CD4-positive, alpha-beta T cell treated with Interleukin-4 for 4 hours (primary cell): ENCODE data around the gene CHERP.
A peak's percentile ranks its signal among the peaks of the same experiment; 100 is the strongest.
"Not testable (repeated sequence)": the region's sequence is repeated elsewhere in the genome, so short reads cannot be mapped to it uniquely, and the experiment has no call there.

Source experiments
- DNase-seq: peaks from one replicate; pipeline ENCODE4 v3.0.0-alpha.2; 2020

The CHERP gene

GRCh38 chr19:16575861-16576689 lies 33.8 kb upstream of the CHERP start:
- DNase-seq, result no peak

DNA sequence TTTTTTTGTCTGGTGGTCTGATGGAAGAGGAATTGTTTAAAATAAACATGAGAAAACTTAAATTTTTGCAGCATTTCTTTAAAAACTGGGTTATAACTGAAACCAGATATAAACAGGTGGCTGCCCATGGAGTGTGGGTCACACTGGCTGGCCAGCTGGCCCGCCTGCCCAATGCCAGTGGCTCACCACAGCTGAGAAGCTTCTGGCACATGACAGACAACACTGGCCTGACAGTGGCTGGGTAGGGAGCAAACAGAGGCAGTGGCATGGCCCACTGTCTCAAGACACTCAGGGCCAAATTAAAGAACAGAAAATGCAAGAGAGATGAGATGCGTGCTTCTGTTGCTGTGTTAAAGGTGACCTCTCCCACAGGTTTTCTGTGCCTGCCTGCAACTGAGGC lies 33.0 kb upstream of the CHERP start:
- DNase-seq, result no peak

DNA sequence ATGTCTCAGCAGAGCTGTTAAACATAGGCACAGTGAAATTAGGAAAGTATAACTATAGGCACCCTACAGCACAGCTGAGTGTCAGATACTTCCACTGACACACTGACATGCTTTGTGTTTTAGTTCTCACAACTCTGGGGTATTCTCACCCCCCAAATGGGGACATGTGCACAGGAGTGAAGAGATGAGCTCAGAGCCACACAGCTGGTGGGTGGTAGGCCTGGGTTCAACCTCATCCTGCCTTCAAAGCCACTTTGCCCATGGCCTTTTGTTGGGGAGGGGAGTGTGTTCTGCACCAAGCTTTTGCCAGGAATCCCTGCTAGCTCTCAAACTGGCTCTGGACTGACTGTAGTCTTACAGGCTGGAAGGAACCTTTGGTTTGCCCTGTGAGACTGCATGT lies 31.7 kb upstream of the CHERP start:
- DNase-seq, result no peak

GRCh38 chr19:16573296-16573695 lies 31.1 kb upstream of the CHERP start:
- DNase-seq, result no peak

- DNase-seq, result peak; percentile 91
Observed at GRCh38 chr19:16572332-16573211, 30.3 kb upstream of the CHERP start, which contains the start of gene SLC35E1. Gene SLC35E1 (minus strand): TSS chr19:16572415. CDS start chr19:16572364, 51 bp downstream.

DNA sequence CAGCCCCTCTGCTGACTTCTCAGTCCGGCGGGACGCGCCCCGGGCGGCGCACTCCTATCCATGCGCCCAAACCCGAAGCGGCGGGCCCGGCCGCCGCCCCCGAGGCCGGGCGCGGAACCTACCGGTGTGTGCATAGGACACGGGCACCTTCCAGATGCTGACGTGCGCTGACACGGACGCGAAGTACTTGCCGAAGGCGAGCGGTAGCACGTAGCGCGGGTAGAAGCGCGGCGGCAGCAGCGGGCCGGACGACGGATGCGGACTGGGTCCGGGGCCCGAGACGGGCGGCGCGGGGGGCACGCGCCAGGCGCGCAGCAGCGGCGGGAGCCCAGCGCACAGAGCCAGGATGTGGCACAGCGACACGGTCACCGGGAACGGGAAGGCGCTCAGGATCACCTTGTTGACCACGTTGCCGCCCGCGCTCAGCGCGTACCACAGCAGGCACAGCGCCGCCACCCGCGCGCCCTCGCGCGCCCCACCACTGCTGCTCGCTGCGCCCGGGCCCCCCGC lies 29.6 kb upstream of the CHERP start:
- no peak for DNase-seq

DNA sequence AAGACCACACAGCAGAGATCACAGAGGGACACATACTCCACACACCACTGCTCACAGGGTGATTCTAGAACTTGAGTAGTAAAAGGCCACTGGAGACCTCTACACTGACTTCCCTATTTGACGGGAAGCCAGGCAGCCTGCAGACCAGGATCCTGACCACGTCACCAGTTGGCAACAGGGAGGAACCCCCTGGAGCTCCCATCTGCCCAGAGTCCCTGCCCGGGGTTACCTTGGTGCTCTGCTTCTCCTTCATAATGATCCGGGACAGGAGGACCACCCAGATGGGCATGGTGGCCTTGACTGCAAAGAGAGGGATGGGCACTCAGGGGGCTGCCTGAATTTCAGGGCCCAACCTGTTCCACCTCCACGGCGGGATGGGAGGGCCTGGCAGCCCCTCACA lies 29.0 kb upstream of the CHERP start:
- DNase-seq, result no peak

DNA sequence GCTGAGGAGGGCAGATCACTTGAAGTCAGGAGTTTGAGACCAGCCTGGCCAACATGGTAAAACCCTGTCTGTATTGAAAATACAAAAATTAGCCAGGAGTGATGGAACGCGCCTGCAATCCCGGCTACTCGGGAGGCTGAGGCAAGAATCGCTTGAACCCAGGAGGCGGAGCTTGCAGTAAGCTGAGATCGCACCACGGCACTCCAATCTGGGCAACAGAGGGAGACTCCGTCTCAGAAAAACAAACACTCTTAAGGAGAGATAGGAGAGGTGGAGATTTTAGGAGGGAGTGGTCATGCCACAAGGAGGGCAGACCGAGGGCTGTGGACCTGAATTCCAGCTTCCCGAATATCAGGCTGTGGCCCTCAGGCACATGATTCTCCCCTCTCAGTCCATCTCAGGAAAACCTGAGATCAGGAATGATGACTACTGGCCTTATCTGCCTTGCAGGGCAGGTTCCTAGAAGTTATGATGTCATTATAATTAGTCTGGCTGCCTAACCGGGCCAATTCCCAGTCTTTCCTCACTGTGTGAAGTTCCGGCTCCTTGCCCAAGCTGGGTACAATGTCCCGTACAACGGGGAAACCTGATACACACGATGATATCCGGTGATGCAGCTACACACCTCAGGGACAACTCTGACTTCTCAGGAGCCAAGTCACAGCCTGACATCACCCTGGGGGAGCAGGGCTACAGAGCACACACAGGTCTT lies 27.5 kb upstream of the CHERP start:
- DNase-seq, result no peak

GRCh38 chr19:16566702-16567101 lies 24.5 kb upstream of the CHERP start:
- DNase-seq, result no peak

DNA sequence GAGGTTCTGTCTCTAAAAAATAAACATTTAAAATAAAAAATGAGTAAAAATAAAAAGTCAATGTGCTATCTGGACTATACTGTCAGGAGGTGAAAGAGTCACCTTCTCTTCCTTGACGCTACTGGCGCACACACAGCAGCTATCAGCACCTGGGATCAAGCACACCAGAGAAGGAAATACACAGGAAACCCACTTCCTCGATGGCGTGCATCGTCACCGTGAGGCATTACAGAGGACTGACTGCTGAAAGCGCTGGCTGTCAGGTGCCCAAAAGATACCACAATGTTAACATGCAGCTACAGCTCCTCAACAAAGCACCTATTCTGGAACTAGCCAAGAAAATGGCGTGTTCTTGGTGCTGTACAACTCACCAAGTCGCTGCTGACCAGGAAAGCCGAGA lies 23.9 kb upstream of the CHERP start:
- peak; percentile 90 for DNase-seq

GRCh38 chr19:16564842-16565241 lies 22.6 kb upstream of the CHERP start:
- DNase-seq, result no peak

GRCh38 chr19:16562608-16563025 lies 20.4 kb upstream of the CHERP start:
- no peak for DNase-seq

GRCh38 chr19:16561382-16561781 lies 19.1 kb upstream of the CHERP start:
- no peak for DNase-seq

DNA sequence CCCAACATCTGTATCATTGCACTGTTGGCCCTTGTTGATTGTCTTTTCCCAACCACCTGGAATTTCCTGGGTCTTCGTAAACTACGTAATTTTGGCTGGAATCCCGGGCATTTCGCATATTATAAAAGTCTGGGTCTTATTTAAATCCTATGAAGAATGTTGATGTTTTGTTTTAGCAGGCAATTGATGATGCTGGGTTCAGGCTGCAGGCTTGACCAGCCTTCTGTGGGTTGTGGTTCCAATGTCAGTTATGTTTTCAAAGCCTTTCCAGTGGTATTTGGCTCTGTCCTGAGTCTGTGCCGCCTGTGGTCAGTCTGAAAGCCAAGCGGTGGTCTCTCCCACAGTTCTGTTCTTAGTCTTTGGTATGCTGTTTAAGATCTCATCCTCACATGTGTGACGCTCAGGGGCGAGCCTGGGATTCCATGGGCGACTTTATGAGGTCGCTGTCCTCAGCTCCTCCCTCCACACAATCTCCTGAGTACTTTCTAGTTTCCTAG lies 17.6 kb upstream of the CHERP start:
- DNase-seq, result no peak

- no peak for DNase-seq
Observed at GRCh38 chr19:16554776-16555175, 12.5 kb upstream of the CHERP start.

- DNase-seq, result not testable (repeated sequence)
Observed at GRCh38 chr19:16551902-16552301, 9.7 kb upstream of the CHERP start.

GRCh38 chr19:16548956-16549355 lies 6.7 kb upstream of the CHERP start:
- no peak for DNase-seq

DNA sequence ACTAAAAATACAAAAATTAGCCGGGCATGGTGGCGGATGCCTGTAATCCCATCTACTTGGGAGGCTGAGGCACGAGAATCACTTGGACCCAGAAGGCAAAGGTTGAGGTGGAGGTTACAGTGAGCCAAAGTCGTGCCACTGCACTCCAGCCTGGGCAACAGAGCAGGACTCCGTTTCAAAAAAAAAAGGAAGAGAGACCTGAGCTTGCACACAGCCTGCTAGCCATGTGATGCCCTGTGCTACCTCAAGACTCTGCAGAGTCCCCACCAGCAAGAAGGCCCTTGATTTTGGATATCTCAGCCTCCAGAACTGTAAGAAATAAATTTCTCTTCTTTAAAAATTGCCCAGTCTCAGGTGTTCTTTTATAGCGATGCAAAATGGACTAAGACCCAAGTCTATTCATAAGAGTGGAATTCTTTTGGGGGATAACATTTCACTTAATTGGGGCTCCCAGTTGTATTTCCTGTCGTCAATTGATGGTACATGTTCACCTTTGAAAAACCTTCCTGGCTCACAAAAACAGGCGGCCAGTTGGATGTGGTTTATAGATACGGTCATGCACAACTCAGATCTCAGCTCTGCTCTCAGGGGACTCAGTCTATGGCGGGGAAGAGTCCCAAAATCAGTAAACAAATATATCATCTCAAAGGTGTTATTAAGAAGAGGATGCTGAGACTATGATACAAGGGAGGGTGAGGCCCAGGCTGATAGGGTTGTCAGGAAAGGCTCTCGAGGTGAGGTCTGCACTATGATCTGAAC lies 2.4 kb upstream of the CHERP start:
- no peak for DNase-seq

DNA sequence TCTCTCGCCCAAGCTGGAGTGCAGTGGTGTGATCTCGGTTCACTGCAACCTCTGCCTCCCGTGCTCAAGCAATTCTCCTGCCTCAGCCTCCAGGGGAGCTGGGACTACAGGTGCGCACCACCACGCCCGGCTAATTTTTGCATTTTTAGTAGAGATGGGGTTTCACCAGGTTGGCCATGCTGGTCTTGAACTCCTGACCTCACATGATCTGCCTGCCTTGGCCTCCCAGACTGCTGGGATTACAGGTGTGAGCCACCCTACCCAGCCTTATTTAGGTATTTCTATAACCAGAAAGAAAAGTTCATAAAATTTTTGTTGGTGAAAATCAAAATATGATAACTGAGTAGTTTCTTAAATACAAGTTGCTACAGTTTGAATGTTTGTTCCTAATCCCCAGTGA lies 1.5 kb upstream of the CHERP start:
- DNase-seq, result not testable (repeated sequence)

DNA sequence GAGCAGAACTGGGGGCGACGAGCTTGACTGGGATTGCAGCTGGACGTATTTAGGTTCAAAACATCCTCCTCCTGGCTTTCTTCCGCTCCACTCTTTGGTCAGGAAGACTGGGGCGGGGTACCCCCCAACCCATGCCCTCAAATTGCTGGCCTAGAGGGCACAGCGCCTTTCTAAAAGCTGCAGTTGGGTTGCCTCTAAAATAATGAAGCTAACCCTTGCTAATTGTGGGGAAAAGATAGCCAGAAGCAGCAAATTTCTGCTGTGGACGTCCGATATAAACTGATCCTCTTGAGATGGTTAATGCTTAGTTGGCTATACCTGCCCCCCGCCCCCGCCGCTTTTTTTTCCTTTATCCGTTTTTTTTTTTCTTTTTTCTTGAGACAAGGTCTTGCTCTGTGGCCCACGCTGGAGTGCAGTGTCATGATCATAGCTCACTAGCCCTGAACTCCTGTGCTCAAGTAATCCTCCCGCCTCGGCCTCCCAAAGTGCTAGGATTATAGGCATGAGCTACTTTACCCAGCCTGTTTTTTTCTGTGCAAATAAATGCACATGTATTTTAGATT lies 754 bp upstream of the CHERP start:
- DNase-seq, result no peak

GRCh38 chr19:16541526-16542044 lies 652 bp downstream of the CHERP start:
- no peak for DNase-seq
